ENCODE measurements around the gene ARHGAP15.

ARHGAP15 gene

GRCh38 chr2:143225931-143226330 lies 96.7 kb downstream of the ARHGAP15 start:
- DNase-seq (ENCODE audit: low spot score) = no peak

- no peak for DNase-seq (ENCODE audit: low spot score)
Measured at GRCh38 chr2:143226714-143227541, 97.7 kb downstream of the ARHGAP15 start.

GRCh38 chr2:143229411-143229810 lies 100.2 kb downstream of the ARHGAP15 start:
- no peak for DNase-seq (ENCODE audit: low spot score)

- DNase-seq (ENCODE audit: low spot score) = no peak
Measured at GRCh38 chr2:143229952-143230351, 100.7 kb downstream of the ARHGAP15 start.

- no peak for DNase-seq (ENCODE audit: low spot score)
Measured at GRCh38 chr2:143230506-143231253, 101.5 kb downstream of the ARHGAP15 start.

GRCh38 chr2:143231254-143231645 lies 102.0 kb downstream of the ARHGAP15 start:
- DNase-seq (ENCODE audit: low spot score) = no peak

- no peak for DNase-seq (ENCODE audit: low spot score)
Measured at GRCh38 chr2:143237146-143237777, 108.0 kb downstream of the ARHGAP15 start.

- DNase-seq (ENCODE audit: low spot score) = no peak
Measured at GRCh38 chr2:143241403-143242088, 112.3 kb downstream of the ARHGAP15 start.

- DNase-seq (ENCODE audit: low spot score) = no peak
Measured at GRCh38 chr2:143246246-143246645, 117.0 kb downstream of the ARHGAP15 start.

GRCh38 chr2:143246815-143247744 lies 117.9 kb downstream of the ARHGAP15 start:
- no peak for DNase-seq (ENCODE audit: low spot score)

- DNase-seq (ENCODE audit: low spot score) = no peak
Measured at GRCh38 chr2:143248631-143249030, 119.4 kb downstream of the ARHGAP15 start.

GRCh38 chr2:143251681-143252080 lies 122.5 kb downstream of the ARHGAP15 start:
- DNase-seq (ENCODE audit: low spot score) = no peak

GRCh38 chr2:143252138-143252907 lies 123.1 kb downstream of the ARHGAP15 start:
- DNase-seq (ENCODE audit: low spot score) = no peak

- no peak for DNase-seq (ENCODE audit: low spot score)
Measured at GRCh38 chr2:143254110-143254509, 124.9 kb downstream of the ARHGAP15 start.

- no peak for DNase-seq (ENCODE audit: low spot score)
Measured at GRCh38 chr2:143255086-143255485, 125.9 kb downstream of the ARHGAP15 start.

GRCh38 chr2:143255899-143256298 lies 126.7 kb downstream of the ARHGAP15 start:
- no peak for DNase-seq (ENCODE audit: low spot score)

GRCh38 chr2:143258126-143258892 lies 129.1 kb downstream of the ARHGAP15 start:
- DNase-seq (ENCODE audit: low spot score) = no peak

- DNase-seq (ENCODE audit: low spot score) = peak; percentile 49
Measured at GRCh38 chr2:143259368-143259958, 130.2 kb downstream of the ARHGAP15 start.

- DNase-seq (ENCODE audit: low spot score) = no peak
Measured at GRCh38 chr2:143261986-143262385, 132.8 kb downstream of the ARHGAP15 start.
